Ishikawa (cell line): Measurements from ENCODE around the gene SHPK.

Experiments used
- CEBPB ChIP-seq: IDR thresholded peaks from 2 replicates; pipeline ENCODE4 v1.6.1; 2012
- CREB1 ChIP-seq: IDR thresholded peaks from 2 replicates; pipeline ENCODE4 v1.6.1; 2012; ENCODE audit warnings: low read depth
- EGR1 ChIP-seq: IDR thresholded peaks from 2 replicates; pipeline ENCODE4 v1.6.1; 2012
- EP300 ChIP-seq: IDR thresholded peaks from 2 replicates; pipeline ENCODE4 v1.6.1; 2012; ENCODE audit warnings: borderline replicate concordance
- FOXM1 ChIP-seq: IDR thresholded peaks from 2 replicates; pipeline ENCODE4 v1.6.1; 2012; ENCODE audit warnings: low read depth, borderline replicate concordance
- NFIC ChIP-seq: IDR thresholded peaks from 2 replicates; pipeline ENCODE4 v1.6.1; 2012
- RAD21 ChIP-seq: IDR thresholded peaks from 2 replicates; pipeline ENCODE4 v1.6.1; 2012; ENCODE audit warnings: low read depth
- TAF1 ChIP-seq: IDR thresholded peaks from 2 replicates; pipeline ENCODE4 v1.6.1; 2012; ENCODE audit warnings: low read depth, mild to moderate bottlenecking
- TCF12 ChIP-seq: IDR thresholded peaks from 2 replicates; pipeline ENCODE4 v1.6.1; 2012; ENCODE audit warnings: low read depth
- TEAD4 ChIP-seq: IDR thresholded peaks from 2 replicates; pipeline ENCODE4 v1.6.1; 2012
- YY1 ChIP-seq: IDR thresholded peaks from 2 replicates; pipeline ENCODE4 v1.6.1; 2012; ENCODE audit warnings: low read depth
- ZBTB7A ChIP-seq: IDR thresholded peaks from 2 replicates; pipeline ENCODE4 v1.6.1; 2012; ENCODE audit warnings: low read depth
- TF ChIP-seq, protein P1 (sequence below): IDR thresholded peaks from 2 replicates; pipeline ENCODE4 v1.6.1; 2012
- TF ChIP-seq, protein P2 (sequence below): IDR thresholded peaks from 2 replicates; pipeline ENCODE4 v1.6.1; 2012
- TF ChIP-seq, protein P3 (sequence below): IDR thresholded peaks from 2 replicates; pipeline ENCODE4 v1.6.1; 2012; ENCODE audit warnings: low read depth, mild to moderate bottlenecking

The SHPK gene

DNA sequence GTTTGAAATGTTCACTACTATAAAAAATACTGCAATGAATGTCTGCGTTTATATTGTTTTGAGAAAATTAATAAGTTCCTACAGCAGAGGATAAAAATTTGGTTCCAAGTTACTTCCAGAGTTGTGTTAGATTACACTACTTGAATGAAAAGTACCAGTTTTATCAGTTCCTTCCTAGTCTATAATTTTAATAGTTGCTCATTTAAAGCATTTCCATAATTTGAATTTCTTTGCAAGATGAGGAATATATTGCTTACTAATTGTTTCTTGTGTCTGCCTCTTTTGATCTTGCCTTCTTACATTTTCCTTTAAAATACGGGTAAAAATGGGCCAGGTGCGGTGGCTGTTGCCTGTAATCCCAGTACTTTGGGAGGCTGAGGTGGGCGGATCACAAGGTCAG lies 36.5 kb upstream of the SHPK start:
- TF ChIP-seq ZBTB7A (no peak), FOXM1 (no peak), TAF1 (no peak), RAD21 (no peak), EGR1 (no peak), CREB1 (no peak), YY1 (no peak), TCF12 (no peak), EP300 (no peak), NFIC (no peak), CEBPB (no peak), TEAD4 (no peak)
- TF ChIP-seq, protein P1, sequence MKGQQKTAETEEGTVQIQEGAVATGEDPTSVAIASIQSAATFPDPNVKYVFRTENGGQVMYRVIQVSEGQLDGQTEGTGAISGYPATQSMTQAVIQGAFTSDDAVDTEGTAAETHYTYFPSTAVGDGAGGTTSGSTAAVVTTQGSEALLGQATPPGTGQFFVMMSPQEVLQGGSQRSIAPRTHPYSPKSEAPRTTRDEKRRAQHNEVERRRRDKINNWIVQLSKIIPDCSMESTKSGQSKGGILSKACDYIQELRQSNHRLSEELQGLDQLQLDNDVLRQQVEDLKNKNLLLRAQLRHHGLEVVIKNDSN: no peak
- TF ChIP-seq, protein P2, sequence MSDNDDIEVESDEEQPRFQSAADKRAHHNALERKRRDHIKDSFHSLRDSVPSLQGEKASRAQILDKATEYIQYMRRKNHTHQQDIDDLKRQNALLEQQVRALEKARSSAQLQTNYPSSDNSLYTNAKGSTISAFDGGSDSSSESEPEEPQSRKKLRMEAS: no peak
- TF ChIP-seq, protein P3, sequence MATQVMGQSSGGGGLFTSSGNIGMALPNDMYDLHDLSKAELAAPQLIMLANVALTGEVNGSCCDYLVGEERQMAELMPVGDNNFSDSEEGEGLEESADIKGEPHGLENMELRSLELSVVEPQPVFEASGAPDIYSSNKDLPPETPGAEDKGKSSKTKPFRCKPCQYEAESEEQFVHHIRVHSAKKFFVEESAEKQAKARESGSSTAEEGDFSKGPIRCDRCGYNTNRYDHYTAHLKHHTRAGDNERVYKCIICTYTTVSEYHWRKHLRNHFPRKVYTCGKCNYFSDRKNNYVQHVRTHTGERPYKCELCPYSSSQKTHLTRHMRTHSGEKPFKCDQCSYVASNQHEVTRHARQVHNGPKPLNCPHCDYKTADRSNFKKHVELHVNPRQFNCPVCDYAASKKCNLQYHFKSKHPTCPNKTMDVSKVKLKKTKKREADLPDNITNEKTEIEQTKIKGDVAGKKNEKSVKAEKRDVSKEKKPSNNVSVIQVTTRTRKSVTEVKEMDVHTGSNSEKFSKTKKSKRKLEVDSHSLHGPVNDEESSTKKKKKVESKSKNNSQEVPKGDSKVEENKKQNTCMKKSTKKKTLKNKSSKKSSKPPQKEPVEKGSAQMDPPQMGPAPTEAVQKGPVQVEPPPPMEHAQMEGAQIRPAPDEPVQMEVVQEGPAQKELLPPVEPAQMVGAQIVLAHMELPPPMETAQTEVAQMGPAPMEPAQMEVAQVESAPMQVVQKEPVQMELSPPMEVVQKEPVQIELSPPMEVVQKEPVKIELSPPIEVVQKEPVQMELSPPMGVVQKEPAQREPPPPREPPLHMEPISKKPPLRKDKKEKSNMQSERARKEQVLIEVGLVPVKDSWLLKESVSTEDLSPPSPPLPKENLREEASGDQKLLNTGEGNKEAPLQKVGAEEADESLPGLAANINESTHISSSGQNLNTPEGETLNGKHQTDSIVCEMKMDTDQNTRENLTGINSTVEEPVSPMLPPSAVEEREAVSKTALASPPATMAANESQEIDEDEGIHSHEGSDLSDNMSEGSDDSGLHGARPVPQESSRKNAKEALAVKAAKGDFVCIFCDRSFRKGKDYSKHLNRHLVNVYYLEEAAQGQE: no peak

DNA sequence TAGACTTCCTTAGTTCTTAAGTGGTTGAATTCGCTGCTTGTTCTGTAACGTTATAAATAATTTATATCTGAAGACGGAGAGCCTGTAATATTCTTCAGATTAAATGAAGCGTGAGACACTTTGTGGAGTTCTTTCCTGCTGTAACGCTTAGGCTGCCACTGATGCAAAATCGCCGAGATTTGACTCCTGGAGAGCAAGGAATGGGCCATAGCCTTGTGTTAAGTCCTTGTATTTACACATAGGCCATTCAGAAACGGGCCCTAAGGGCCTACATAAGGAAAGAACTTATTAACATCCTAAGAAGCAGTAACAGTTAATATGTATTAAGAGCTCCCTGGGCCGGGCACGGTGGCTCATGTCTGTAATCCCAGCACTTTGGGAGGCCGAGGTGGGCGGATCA lies 33.5 kb upstream of the SHPK start:
- TF ChIP-seq RAD21 (no peak), CREB1 (no peak)

DNA sequence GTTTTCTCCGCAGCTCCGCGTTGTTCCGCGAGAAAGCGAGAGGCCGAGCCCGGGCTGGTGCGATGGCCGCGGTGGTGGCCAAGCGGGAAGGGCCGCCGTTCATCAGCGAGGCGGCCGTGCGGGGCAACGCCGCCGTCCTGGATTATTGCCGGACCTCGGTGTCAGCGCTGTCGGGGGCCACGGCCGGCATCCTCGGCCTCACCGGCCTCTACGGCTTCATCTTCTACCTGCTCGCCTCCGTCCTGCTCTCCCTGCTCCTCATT lies 33.0 kb upstream of the SHPK start:
- TF ChIP-seq EP300 (no peak), TEAD4 (no peak), CEBPB (no peak), YY1 (no peak), TCF12 (no peak), EGR1 (no peak), RAD21 (no peak), TAF1 (no peak), FOXM1 (no peak), NFIC (no peak), ZBTB7A (no peak), CREB1 (no peak)
- TF ChIP-seq, protein P3: no peak
- TF ChIP-seq, protein P2: no peak
- TF ChIP-seq, protein P1: no peak

DNA sequence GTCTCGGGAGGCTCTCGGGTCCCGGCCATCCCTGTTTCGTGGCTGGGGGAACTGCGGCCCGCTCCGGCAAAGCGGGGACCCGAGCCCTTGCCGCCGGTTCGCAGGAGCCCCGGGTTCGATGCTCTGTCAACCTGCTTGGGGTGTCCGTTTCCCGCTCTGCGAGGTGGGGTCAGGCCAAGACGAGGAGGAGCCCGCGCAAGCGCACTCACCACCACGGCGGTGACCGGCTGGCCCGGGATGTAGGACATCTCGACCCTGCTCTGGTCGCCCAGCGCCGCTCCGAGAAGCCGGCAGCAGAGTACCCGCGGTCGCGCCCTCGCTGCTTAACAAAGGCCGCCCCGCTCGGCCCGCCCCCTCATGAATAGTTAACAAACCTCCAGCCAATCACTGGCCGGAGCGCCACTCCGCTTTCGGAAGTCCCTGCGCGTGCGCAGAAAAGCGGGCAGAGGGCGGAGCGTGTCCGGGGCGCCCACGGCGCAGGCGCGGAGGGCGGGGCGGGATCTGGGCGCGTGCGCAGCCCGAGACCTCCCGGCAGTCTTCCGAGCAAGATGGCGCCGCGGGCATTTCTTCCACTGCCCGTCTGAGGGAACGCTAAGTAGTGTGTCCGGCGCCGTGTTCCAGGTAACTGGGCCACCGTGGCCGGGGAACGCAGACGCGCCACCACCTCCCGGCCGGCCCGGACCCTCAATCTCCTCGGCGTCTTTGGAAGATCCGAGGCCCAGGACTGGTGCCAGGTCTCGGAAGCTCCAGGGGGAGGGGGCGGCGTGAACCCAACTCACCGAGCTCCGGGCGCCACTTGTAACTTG lies 32.4 kb upstream of the SHPK start, which contains the start of the genes EMC6 and TAX1BP3:
Gene EMC6 (plus strand): TSS at position 534 of the 806 bp plus-strand sequence. CDS start 335 bp downstream, outside the sequence.
Gene TAX1BP3 (minus strand): TSS at position 300 of the 806 bp plus-strand sequence. CDS start 52 bp downstream, at position 248.
- peak; percentile 38; the same call in 1 of the 2 replicates for TF ChIP-seq NFIC
- TF ChIP-seq YY1: peak; percentile 97
- peak; percentile 99 for TF ChIP-seq TAF1
- TF ChIP-seq TCF12: peak; percentile 4; the same call in 1 of the 2 replicates
- TF ChIP-seq, protein P2: peak; percentile 50
- TF ChIP-seq EP300: 0 out of 2 replicates have a peak, but pooled peaks have one; percentile 4
- TF ChIP-seq TEAD4: no peak
- no peak for TF ChIP-seq RAD21

DNA sequence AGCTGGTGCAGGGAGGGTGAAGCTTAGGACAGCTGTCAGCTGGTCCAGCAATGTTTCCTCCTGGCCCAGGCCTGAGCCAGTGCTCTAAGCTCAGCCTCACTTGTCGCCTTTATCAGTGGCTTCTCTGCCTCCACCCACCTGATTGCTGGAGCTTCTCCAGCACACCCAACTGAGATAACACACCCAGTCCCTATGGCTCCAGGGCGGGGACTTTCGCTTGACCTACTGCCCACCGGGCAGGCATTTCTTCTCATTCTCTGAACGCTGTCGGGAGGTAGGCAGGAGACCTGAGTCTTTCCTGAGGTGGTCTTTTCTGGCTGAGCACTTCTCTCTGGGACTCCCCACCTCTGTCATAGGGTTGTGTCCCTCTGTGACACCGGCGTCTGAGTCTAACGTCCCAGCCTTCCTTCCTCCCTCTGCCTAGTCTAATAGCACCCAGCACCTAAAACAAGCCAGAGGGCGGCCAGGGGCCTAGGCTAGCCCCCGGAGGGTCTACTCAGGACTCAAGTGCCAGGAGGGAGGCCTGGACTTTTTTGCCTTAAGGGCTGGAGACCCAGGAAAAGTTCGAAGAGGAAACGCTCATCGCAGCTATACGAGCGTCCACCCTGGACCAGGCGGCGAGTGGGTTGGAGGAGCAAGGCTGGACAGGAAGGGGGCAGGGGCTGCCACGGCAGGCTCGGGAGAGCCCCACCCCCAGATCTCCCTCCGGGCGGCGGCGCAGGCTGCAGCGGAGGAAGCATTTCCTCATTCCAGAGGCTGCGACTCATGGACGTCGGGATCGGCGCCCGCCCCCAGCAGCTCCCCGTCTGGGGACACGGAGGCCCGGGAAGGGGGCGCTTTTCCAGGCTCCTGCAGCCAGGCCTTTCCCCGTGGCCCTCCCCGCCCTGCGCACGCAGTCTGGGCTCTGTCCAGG lies 31.6 kb upstream of the SHPK start:
- TF ChIP-seq, protein P2: no peak; the same call in 1 of the 2 replicates
- TF ChIP-seq ZBTB7A (peak; percentile 77), TAF1 (no peak), TEAD4 (peak; percentile 72), FOXM1 (no peak), YY1 (no peak), TCF12 (peak; percentile 55; the same call in 1 of the 2 replicates), CREB1 (no peak)
- TF ChIP-seq, protein P1: peak; percentile 15; the same call in 1 of the 2 replicates
